ENCODE data around the gene WDFY3. TPM values are rescaled to one million over a fixed set of nuclear protein-coding genes. Genes with fewer than 3 reads are reported as not detected.

WDFY3 gene
- total and polyA plus RNA-seq, 9 of the 15 experiments (the other 6 are each of a cell fraction or from before 2014, with no cell fraction given) = 0.58 to 13.5 (median 9.4) TPM

DNA sequence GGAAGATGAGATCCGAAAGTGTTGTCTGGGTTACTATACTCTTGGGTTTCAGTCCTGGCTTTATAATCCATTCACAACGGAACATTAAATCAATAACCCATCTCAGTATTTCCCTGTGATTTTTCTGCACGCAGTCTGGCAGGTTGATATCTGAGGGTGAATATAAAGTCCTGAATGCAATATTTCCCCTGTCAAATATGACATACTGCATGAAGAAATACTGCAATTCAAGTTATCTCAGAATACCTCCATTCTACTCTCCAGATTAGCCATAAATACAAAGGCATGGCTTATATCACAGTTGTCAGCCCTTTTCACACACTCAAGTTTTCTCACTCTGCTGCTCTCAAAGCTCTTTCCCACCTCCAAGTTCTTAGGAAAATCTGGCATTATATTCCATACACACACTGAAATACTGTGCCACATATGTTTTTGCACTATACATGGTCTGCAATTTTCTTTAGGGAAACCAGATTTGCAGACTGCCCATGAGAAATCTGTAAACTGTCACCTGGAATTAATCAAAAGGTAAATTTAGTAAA, 64.7 kb downstream of the WDFY3 start:
- DNase-seq (ENCODE audit: extremely low read depth in 1 of 4, low spot score in 3 of 4) (no peak), FAIRE-seq (no peak), ATAC-seq (no peak)
- Histone ChIP-seq H3K9ac (ENCODE audit: insufficient read depth in 1 of 2, low read depth in 2 of 2, low read length in 2 of 2) (no peak overlapping the region), H3K4me3 (no peak overlapping the region), H3K9me3 (replicated peaks; ENCODE audit: control insufficient read depth, insufficient read depth, low read depth, low read length) (no peaks in the 10 kb centered on the region), H3K27me3 (ENCODE audit: control insufficient read depth in 2 of 2, insufficient read depth in 2 of 2, low read length in 2 of 2) (no peaks in the 10 kb centered on the region), H3K4me1 (replicated peaks in 1 of 2; ENCODE audit: control insufficient read depth in 2 of 2, insufficient read depth in 2 of 2, low read length in 2 of 2) (no peaks in the 10 kb centered on the region), H3K27ac (ENCODE audit: extremely low read depth, low read depth, low read length) (no peak overlapping the region), H2AFZ (ENCODE audit: low read depth, low read length) (no peak overlapping the region), H3K4me2 (ENCODE audit: insufficient read depth, low read length) (no peak overlapping the region), H3K9me1 (ENCODE audit: control insufficient read depth, insufficient read depth, low read length) (no peaks in the 10 kb centered on the region), H3K36me3 (ENCODE audit: control insufficient read depth, insufficient read depth, low read length) (no peaks in the 10 kb centered on the region), H3K79me2 (ENCODE audit: control insufficient read depth, insufficient read depth, low read length) (no peaks in the 10 kb centered on the region), H4K20me1 (replicated peaks; ENCODE audit: control insufficient read depth, insufficient read depth, low read length) (no peaks in the 10 kb centered on the region)
- CTCF ChIA-PET (ENCODE audit: low intra/inter-chr PET ratio) = no interaction called here
- in situ Hi-C loops (cut with MboI) (no loop called here), intact Hi-C loops (cut with micrococcal nuclease) (no loop called here)
- TF ChIP-seq SRSF7 (optimal IDR thresholded peaks at IDR 0.05; ENCODE audit: low read depth, low read length) (no peak), ZEB2 (IDR thresholded peaks at IDR 0.05) (no peak), NR2C2 (CRISPR knock-in tag; IDR thresholded peaks at IDR 0.05) (no peak), NR2C2 (tag; IDR thresholded peaks at IDR 0.05) (no peak), MCM2 (IDR thresholded peaks at IDR 0.05; ENCODE audit: low read depth) (no peak), MTA3 (IDR thresholded peaks at IDR 0.05; ENCODE audit: borderline replicate concordance) (no peak), RAD21 (CRISPR knock-in tag; conservative IDR thresholded peaks at IDR 0.05 in 1 of 2, IDR thresholded peaks at IDR 0.05 in 1 of 2) (no peak), ZNF316 (IDR thresholded peaks at IDR 0.05) (no peak), PTBP1 (IDR thresholded peaks at IDR 0.05; ENCODE audit: low read depth, low read length) (no peak), HNRNPL (IDR thresholded peaks at IDR 0.05; ENCODE audit: low read depth, low read length) (no peak), POLR2G (IDR thresholded peaks at IDR 0.05; ENCODE audit: low read depth, low read length) (no peak), RBM25 (IDR thresholded peaks at IDR 0.05; ENCODE audit: low read depth, low read length, severe bottlenecking) (no peak)
- TF ChIP-seq, protein P1, sequence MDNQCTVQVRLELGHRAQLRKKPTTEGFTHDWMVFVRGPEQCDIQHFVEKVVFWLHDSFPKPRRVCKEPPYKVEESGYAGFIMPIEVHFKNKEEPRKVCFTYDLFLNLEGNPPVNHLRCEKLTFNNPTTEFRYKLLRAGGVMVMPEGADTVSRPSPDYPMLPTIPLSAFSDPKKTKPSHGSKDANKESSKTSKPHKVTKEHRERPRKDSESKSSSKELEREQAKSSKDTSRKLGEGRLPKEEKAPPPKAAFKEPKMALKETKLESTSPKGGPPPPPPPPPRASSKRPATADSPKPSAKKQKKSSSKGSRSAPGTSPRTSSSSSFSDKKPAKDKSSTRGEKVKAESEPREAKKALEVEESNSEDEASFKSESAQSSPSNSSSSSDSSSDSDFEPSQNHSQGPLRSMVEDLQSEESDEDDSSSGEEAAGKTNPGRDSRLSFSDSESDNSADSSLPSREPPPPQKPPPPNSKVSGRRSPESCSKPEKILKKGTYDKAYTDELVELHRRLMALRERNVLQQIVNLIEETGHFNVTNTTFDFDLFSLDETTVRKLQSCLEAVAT (IDR thresholded peaks at IDR 0.05) = no peak
- TF ChIP-seq, protein P2, sequence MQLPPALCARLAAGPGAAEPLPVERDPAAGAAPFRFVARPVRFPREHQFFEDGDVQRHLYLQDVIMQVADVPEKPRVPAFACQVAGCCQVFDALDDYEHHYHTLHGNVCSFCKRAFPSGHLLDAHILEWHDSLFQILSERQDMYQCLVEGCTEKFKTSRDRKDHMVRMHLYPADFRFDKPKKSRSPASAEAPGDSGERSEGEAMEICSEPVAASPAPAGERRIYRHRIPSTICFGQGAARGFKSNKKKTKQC (CRISPR knock-in tag; IDR thresholded peaks at IDR 0.05) = no peak
- TF ChIP-seq, protein P3, sequence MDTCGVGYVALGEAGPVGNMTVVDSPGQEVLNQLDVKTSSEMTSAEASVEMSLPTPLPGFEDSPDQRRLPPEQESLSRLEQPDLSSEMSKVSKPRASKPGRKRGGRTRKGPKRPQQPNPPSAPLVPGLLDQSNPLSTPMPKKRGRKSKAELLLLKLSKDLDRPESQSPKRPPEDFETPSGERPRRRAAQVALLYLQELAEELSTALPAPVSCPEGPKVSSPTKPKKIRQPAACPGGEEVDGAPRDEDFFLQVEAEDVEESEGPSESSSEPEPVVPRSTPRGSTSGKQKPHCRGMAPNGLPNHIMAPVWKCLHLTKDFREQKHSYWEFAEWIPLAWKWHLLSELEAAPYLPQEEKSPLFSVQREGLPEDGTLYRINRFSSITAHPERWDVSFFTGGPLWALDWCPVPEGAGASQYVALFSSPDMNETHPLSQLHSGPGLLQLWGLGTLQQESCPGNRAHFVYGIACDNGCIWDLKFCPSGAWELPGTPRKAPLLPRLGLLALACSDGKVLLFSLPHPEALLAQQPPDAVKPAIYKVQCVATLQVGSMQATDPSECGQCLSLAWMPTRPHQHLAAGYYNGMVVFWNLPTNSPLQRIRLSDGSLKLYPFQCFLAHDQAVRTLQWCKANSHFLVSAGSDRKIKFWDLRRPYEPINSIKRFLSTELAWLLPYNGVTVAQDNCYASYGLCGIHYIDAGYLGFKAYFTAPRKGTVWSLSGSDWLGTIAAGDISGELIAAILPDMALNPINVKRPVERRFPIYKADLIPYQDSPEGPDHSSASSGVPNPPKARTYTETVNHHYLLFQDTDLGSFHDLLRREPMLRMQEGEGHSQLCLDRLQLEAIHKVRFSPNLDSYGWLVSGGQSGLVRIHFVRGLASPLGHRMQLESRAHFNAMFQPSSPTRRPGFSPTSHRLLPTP (IDR thresholded peaks at IDR 0.05; ENCODE audit: borderline replicate concordance, extremely low read depth, insufficient read length) = no peak
- POLR2A ChIA-PET = no interaction called here
- WGBS (ENCODE audit: insufficient coverage, low coverage, missing lambda C conversion rate) = 49% methylated on average over 3 of the region's 3 CpGs
- BruUV-seq (replicated peaks) = no TSS peak
